Measurements from ENCODE around the gene TBC1D22A.
"Not testable (repeated sequence)": the region's sequence is repeated elsewhere in the genome, so short reads cannot be mapped to it uniquely, and the experiment has no call there.

The TBC1D22A gene

GRCh38 chr22:46978668-46979067, 216.2 kb downstream of the TBC1D22A start:
- in situ Hi-C loops (cut with HindIII; ENCODE audit: low sequenced_read_pairs) = not testable (repeated sequence)

DNA sequence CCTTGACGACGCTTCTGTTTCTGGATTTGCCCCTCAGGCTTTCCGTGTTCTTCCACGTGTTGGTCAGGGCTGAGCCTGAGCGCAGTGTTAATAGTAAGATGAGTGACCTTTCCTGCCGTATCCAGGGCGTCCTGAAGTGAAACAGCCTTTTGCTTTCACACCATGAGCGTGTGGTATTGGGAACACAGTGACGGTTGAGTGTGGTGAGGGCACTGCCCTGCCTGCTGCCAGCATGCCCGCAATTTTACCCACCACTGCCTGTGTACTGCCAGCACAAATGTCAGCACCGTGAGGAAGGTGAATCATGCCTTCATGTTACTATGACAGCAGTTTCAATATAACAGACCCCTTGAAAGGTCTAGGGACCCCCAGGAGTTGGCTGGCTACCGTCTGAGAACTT, 217.1 kb downstream of the TBC1D22A start:
- in situ Hi-C loops (cut with HindIII; ENCODE audit: low sequenced_read_pairs) = no loop called here

GRCh38 chr22:46980392-46980791, 217.9 kb downstream of the TBC1D22A start:
- in situ Hi-C loops (cut with HindIII; ENCODE audit: low sequenced_read_pairs) = no loop called here

DNA sequence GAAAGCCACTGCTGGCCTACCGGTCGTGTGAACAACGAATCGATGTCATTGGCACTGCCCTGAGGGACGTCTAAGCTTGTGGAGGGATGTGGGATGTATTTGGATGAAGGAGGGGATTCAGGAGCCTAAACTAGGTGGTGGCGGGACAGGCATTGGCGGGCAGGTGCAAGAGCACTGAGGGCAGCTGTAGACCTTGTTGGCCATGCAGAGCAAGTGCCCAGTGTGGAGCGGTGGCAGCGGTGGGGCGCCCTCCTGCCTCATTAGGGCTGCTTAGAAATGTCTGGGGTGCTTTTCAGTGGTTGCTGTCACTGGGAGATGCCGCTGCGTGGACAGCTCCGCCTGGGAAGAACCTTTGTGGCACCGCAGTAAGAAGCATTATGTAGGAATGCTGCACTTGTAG, 220.2 kb downstream of the TBC1D22A start:
- in situ Hi-C loops (cut with HindIII; ENCODE audit: low sequenced_read_pairs) = no loop called here

GRCh38 chr22:46983046-46983445, 220.6 kb downstream of the TBC1D22A start:
- in situ Hi-C loops (cut with HindIII; ENCODE audit: low sequenced_read_pairs) = no loop called here

DNA sequence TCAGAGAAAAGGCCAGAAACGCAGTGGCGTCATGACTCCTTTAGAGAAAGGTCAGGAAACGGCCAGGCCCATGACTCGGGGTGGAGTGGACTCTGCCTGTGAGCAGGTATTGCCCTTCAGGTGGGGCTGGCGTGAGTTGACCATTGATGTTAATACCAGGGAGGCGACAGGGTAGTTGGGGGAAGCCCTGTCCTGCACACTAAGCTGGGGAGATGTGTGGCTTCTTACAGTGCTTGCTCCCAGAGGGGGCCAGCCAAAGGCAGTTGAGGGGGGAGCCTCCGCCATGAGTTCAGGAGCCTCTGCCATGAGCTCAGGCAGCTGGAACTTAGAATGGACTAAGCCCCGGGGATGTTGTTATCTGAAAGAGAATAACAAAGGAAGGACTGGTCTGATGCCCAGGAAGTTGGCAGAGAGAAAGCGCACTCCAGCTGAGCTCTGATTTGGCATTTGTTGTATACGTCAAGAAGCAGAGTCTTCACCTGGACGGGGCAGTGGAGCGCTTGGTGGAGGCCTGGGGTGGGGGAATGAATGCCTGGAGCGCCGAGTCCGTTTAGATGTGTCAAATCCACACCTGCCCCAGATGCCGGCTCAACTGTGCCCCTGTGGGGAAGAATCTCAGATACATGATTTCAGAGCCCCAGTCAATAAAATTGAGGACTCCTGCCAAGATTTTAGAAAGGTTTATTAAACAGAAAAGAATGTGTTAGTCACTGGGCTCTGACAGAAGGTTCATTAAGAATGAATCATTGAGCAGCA, 222.5 kb downstream of the TBC1D22A start:
- in situ Hi-C loops (cut with HindIII; ENCODE audit: low sequenced_read_pairs) = no loop called here

DNA sequence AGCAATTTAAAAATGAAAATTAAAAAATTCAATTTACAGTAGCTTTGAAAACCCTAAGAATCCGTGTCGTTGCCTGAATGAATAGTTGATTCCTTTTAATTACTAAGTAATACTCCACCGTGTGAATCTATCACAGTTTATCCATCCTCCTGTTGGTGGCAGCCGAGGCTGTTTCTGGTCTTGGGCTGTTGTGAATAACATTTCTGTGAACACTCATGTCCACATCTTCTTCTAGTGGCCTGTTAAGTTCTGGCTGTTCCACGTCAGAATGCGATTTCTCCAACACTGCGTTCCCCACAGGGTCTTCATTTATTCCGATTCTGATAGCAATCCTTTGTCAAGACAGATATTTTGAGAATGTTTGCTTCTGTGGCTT, 223.0 kb downstream of the TBC1D22A start:
- in situ Hi-C loops (cut with HindIII; ENCODE audit: low sequenced_read_pairs) = no loop called here

DNA sequence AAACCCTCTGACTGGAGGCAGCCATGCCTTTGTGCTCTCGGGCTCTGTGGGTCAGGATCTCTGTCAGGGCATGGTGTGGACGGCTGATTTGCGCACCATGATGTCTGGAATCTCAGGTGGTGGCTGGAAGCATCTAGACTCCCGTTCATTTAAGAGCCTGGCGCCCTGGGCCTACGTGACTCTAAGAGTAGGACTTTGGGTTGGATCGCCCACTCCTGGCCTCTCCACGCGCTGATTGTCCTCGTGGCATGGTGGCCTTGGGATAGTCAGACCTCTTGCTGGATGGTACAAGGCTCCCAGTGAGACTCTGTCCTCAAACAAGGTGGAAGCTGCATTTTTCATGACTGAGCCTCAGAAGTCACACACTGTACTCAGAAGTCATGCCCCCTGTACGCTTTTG, 224.3 kb downstream of the TBC1D22A start:
- in situ Hi-C loops (cut with HindIII; ENCODE audit: low sequenced_read_pairs) = no loop called here

GRCh38 chr22:46990937-46991550, 228.6 kb downstream of the TBC1D22A start:
- in situ Hi-C loops (cut with HindIII; ENCODE audit: low sequenced_read_pairs) = no loop called here

DNA sequence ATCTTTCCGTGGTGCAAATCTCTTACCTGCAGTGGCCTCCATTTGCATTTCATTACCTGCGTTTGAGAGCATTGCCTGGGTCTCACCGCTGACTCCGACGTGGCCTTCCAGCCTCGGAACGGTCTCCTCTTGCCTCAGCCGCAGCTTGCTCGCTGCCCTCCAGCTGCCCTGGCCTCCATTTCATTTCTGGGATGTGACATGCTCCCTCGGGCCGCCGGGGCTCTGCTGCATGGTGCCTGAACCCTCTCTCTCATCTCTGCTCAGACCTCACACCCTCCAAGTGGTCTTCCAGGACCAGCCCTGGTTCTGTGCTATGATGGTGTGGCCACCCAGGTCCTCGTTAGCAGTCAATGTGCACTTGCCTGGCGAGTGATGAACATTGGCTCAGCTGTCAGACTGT, 229.2 kb downstream of the TBC1D22A start:
- in situ Hi-C loops (cut with HindIII; ENCODE audit: low sequenced_read_pairs) = no loop called here

DNA sequence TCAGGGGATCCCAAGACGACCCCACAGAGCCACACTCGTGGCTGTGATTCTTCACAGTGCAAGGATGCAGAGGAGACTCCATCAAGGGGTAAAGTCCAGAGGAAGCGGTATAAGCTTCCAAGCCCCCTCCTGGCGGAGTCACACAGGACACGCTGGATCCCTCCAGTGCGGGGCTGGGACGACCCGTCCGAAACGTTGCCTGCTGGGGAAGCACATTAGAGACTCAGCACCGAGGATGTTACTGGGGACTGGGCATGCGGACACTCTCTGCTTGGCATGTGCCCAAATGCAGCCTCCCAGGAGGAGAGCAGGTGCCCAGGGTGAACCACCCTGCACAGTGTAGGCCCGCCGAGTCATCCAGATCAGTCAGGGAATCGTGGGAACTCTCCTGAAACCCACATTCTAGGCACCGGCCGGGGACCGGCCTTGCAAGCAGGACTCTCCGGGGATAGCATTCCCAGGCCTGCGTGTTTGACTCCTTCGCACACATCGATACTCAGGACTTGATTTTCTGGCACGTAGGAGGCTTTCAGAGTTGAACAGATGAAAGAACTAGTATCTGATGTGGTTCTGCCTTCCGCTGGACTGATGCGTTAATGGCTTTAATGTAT, 229.8 kb downstream of the TBC1D22A start:
- in situ Hi-C loops (cut with HindIII; ENCODE audit: low sequenced_read_pairs) = no loop called here

- in situ Hi-C loops (cut with HindIII; ENCODE audit: low sequenced_read_pairs) = no loop called here
These were observed 231.2 kb downstream of the TBC1D22A start for GRCh38 chr22:46993633-46994032.

DNA sequence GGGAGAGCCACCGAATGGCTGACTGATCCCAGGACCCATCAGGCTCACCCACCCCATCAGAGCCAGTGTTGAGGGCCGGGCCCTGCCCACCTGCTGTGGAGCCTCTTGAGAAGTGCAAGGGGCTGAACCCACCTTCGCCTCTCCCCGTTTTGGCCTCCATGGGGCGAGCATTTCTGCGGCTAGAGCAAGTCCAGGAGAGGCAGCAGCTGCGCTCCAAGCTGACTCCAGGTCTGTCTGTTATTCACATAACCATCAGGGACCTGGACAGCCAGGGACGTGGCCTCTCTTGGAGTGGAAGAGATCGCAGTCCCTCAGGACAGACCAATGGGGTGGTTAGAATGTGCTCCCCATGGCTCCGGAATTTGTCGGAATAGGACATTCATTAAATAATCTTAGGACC, 231.8 kb downstream of the TBC1D22A start:
- in situ Hi-C loops (cut with HindIII; ENCODE audit: low sequenced_read_pairs) = no loop called here

GRCh38 chr22:46994983-46995382, 232.5 kb downstream of the TBC1D22A start:
- in situ Hi-C loops (cut with HindIII; ENCODE audit: low sequenced_read_pairs) = no loop called here

DNA sequence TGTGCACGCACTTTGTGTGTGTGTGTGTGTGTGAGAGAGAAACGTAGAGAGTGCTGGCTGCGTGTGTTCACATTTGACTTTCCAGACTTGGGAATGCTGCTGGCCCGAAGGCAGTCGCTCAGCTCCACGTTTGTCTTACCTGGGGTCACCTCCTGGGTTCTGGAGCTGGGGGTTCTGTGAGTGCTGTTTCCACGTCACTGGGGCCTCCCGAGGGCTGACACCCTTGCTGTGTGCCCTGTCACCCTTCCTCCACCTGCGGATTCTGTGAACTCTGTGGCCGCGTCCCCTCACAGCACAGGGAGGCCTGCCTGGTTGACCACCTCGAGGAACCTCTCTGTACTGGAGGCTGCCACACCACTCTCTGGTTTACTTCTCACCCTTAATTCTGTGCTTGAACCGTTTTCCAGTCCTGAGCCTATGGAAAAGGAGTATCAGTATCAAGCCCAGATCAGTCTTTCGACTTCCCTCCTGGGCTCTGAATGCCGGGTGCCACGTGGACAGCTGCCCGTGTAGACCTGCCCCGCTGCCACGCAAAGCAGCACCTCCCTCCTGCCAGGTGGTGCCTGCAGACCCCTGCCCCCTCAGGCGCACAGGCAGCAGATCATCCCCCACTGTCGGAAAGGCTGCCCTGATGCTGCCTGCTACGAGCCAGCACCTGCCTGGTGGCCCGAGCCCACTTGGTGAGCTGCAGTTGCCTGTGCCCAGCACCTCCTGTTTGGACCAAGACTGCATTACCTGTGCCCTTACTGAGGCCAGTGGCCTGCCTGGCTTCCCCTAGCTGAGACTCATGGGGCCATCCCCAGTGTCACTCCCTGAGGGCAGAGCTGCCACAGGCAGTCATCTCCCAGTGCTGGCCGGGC, 233.3 kb downstream of the TBC1D22A start:
- in situ Hi-C loops (cut with HindIII; ENCODE audit: low sequenced_read_pairs) = no loop called here

- in situ Hi-C loops (cut with HindIII; ENCODE audit: low sequenced_read_pairs) = no loop called here
These were observed 234.3 kb downstream of the TBC1D22A start for GRCh38 chr22:46996595-46997310.

- in situ Hi-C loops (cut with HindIII; ENCODE audit: low sequenced_read_pairs) = no loop called here
These were observed 235.0 kb downstream of the TBC1D22A start for GRCh38 chr22:46997311-46997970.

GRCh38 chr22:46998331-46998730, 235.9 kb downstream of the TBC1D22A start:
- in situ Hi-C loops (cut with HindIII; ENCODE audit: low sequenced_read_pairs) = no loop called here

DNA sequence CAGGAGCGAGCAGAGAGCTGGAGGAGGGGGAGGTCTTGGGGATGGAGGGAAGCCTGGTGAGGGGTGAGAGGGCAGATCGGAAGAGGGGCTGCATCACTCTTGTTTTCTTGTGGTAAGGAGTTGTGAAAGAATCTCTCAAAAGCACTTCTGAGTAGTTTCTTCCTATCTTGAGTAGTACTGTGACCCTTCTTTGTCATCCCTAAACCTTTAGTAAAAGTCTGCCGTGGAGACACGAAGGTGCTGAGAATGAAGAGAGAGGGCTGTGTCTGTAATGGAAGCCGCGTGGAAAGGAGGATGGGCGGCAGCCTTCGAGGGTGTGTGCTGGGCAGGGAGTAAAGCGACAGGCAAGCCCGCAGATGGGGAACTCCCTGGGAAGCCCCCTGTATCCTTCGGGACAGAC, 237.8 kb downstream of the TBC1D22A start:
- in situ Hi-C loops (cut with HindIII; ENCODE audit: low sequenced_read_pairs) = no loop called here

DNA sequence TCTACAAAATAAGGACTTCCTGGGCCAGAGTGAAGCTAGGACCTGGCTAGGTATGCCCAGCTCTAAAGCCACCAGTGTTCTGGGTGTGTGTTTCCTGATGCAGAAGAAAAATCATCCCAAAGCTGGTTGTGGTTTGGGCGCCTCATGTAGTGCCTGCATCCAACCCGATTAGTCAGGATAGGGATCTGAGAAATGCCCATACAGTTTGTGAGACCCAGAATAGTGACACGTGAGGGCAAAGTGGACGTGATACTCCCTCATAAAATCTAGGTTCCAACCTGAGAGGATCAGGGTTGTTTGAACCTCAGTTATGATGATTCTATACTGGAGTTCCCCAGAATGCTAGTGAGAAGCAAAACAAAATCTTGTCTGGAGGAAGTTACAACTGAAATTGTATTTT, 238.4 kb downstream of the TBC1D22A start:
- in situ Hi-C loops (cut with HindIII; ENCODE audit: low sequenced_read_pairs) = no loop called here
